Chondrocyte (in vitro differentiated cells): ENCODE measurements around the gene CCDC39. TPM values are rescaled to one million over a fixed set of nuclear protein-coding genes. Genes with fewer than 3 reads are reported as not detected.

Source experiments
- DNase-seq: peaks from one replicate; pipeline ENCODE4 v3.0.0; 2021; ENCODE audit warnings: mixed read lengths, low spot score
- H3K27ac Mint-ChIP-seq: one replicate; pipeline ENCODE4 v1.8.0; 2021; ENCODE audit warnings: mild to moderate bottlenecking, moderate library complexity, mixed read lengths; ENCODE audit not compliant: unreplicated experiment
- H3K27me3 Mint-ChIP-seq: 2 replicates; pipeline ENCODE4 v1.8.0; 2021; ENCODE audit warnings: low read depth, mixed read lengths
- H3K36me3 Mint-ChIP-seq: 2 replicates; pipeline ENCODE4 v1.8.0; 2021; ENCODE audit warnings: low read depth, mixed read lengths
- H3K4me1 Mint-ChIP-seq: 2 replicates; pipeline ENCODE4 v1.8.0; 2021; ENCODE audit warnings: low read depth, mild to moderate bottlenecking, mixed read lengths
- H3K4me3 Mint-ChIP-seq: one replicate; pipeline ENCODE4 v1.8.0; 2021; ENCODE audit warnings: mild to moderate bottlenecking, moderate library complexity, mixed read lengths; ENCODE audit not compliant: unreplicated experiment
- H3K9me3 Mint-ChIP-seq: 2 replicates; pipeline ENCODE4 v1.8.0; 2021; ENCODE audit warnings: low read depth, mixed read lengths
- long read RNA-seq: library from polyadenylated mRNA; stranded (forward); transcript quantifications from one replicate; pipeline ENCODE4 v2.0.0, GENCODE V29; 2021
- total RNA-seq: library from RNA; stranded (reverse); gene quantifications from 3 replicates; pipeline ENCODE4 v1.2.1, GENCODE V29; 2021
- TF ChIP-seq, protein P1 (sequence below): fragments of 200-600 bp; sonication (generic); IDR thresholded peaks from 2 replicates; pipeline ENCODE4 v1.5.0; 2021; ENCODE audit warnings: antibody characterized with exemption, mild to moderate bottlenecking, moderate library complexity

The CCDC39 gene
- total RNA-seq: not detected in 3 replicates
- long read RNA-seq: 0 reads

DNA sequence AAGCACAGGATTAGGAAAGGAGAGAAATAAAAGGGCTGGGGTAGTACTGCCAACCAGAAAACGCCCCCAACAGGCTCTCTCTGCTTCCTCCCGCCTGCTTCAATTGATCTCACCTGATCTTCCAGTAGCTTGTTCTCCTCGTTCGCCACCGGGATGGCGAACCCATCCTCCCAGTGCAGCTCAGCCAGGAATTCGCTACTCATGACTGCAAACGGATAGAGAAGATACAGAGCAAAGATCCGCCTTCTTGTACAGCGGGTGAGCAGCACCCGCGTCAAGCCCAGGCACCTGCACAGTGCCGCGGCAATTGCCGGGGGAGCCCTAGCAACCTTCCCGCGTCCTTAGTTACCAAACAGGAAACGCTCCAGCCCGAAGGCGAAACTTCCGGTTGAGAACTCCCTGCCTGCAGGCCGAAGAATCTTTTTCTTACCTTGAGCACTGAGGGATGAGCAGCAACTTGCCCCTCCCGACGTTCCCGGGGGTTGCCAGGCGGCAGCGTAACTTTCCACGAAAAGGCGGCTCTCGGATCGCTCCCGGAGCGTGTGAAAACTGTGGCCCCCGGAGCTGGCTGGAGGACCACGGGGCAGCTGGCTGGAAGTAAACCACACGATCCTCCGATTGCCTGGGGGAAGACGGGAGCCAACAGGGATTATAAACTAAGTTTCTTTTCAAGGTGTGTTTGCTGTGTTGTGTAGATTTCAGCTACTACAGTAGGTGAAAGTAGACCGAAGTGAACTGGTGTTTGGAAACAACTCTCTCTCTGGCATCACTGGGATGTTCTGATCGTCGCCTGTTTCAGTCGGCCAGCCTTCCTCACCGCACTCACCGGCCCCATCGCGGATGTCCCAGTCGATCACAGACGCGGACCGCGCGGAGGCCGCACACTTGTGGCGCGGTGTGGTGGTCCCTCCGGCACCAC lies at the start of gene CCDC39:
TSS of gene CCDC39 (minus strand) at position 312 of the 919 bp plus-strand sequence. CDS start at position 203, 109 bp downstream.
- TF ChIP-seq, protein P1, sequence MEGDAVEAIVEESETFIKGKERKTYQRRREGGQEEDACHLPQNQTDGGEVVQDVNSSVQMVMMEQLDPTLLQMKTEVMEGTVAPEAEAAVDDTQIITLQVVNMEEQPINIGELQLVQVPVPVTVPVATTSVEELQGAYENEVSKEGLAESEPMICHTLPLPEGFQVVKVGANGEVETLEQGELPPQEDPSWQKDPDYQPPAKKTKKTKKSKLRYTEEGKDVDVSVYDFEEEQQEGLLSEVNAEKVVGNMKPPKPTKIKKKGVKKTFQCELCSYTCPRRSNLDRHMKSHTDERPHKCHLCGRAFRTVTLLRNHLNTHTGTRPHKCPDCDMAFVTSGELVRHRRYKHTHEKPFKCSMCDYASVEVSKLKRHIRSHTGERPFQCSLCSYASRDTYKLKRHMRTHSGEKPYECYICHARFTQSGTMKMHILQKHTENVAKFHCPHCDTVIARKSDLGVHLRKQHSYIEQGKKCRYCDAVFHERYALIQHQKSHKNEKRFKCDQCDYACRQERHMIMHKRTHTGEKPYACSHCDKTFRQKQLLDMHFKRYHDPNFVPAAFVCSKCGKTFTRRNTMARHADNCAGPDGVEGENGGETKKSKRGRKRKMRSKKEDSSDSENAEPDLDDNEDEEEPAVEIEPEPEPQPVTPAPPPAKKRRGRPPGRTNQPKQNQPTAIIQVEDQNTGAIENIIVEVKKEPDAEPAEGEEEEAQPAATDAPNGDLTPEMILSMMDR: no peak
- H3K27ac Mint-ChIP-seq: peak within 1 kb of the TSS; percentile 3
- no peaks in the 10 kb centered on the region for H3K9me3 Mint-ChIP-seq
- H3K27me3 Mint-ChIP-seq: peaks cover 41% of the 10 kb centered on the region
- no peaks in the 10 kb centered on the region for H3K36me3 Mint-ChIP-seq
- peak; percentile 69 for DNase-seq
- H3K4me1 Mint-ChIP-seq: peaks cover 17% of the 10 kb centered on the region
- peak within 1 kb of the TSS; percentile 85 for H3K4me3 Mint-ChIP-seq

DNA sequence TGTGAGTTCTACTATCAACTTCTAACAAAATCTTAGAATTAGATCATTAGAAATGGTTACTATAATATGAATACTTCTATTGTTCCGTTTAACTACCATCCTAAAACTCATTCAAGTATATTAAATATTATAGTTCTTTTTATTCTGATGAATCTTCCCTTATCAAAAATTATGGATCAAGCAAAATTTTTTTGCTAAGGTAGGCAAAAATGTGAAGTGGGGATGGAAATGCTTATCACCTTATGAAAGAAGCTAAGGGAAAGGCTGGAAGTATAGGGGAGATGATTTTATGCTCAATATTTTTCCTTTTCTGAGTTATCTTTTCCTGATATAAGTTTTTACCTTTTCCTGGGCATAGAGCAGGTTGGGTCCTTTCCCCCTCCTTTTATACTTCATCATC lies 40.7 kb upstream of the CCDC39 start:
- H3K4me3 Mint-ChIP-seq: no peak overlapping the region
- H3K9me3 Mint-ChIP-seq: peaks cover 2% of the 10 kb centered on the region
- no peaks in the 10 kb centered on the region for H3K4me1 Mint-ChIP-seq
- no peaks in the 10 kb centered on the region for H3K36me3 Mint-ChIP-seq
- H3K27me3 Mint-ChIP-seq: peaks cover 6% of the 10 kb centered on the region
- H3K27ac Mint-ChIP-seq: no peak overlapping the region
- TF ChIP-seq, protein P1: no peak
- no peak for DNase-seq

DNA sequence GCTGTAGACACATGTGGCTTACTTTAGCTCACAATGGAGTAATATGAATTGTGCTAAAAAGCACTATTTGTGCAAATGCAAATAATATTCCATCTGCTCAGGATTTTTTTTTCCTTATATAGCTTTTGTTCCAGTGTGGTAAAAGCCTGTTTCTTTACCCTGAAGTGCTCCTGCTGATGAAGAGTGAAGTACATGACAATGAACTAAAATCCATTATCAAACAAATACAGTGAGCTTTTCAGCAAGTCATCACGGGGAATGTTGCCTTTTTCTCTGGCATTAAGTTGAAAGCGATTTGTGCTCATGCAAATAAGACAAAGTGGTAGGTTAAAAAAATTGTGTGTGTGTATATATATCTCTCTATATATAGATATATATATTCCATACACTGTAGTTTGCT lies 28.6 kb upstream of the CCDC39 start:
- Mint-ChIP-seq H3K36me3 (no peaks in the 10 kb centered on the region), H3K9me3 (no peaks in the 10 kb centered on the region), H3K27me3 (peaks cover 2% of the 10 kb centered on the region), H3K4me3 (no peak overlapping the region), H3K27ac (no peak overlapping the region), H3K4me1 (no peaks in the 10 kb centered on the region)
- no peak for DNase-seq
- TF ChIP-seq, protein P1: no peak

DNA sequence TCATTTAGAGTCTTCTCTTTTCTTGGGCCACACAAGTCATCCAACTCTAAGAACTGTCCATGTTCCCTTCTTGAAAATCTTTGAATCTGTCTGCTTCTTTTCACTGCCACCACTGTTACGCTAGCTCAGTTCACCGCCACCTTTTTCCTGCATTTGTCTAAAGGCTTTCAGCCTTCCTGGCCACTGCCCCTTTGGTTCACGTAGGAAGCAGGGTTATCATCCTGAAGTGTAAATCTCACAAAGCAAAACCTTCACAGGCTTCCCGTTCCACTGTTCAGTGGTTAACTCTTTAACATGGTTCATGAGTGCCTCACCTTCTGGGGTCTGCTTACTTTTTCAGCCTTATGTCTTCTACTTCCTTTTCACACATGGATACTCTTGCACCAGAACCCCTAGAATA lies 26.3 kb upstream of the CCDC39 start:
- TF ChIP-seq, protein P1: no peak
- DNase-seq: no peak
- Mint-ChIP-seq H3K4me1 (no peaks in the 10 kb centered on the region), H3K36me3 (no peaks in the 10 kb centered on the region), H3K9me3 (no peaks in the 10 kb centered on the region), H3K27me3 (peaks cover 5% of the 10 kb centered on the region), H3K4me3 (no peak overlapping the region), H3K27ac (no peak overlapping the region)

DNA sequence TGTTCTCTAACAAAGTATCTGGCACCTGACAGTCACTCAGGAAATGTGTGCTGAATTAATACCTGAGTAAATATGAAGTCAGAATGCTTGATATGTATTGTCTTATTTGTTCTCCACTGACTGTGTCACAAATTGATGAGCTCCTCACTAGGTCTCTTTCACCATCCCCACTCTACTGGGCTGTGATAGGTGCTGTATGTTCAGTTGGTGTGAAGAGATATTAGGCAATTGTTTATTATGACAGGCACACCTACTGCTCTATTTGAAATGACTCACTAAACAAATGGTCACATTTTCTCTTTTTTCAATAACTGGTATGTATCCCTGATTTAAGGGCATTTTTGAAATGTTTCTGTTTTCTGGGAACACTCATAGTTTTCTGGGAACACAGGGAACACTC lies 25.2 kb upstream of the CCDC39 start:
- no peaks in the 10 kb centered on the region for H3K9me3 Mint-ChIP-seq
- H3K36me3 Mint-ChIP-seq: no peaks in the 10 kb centered on the region
- H3K27ac Mint-ChIP-seq: no peak overlapping the region
- no peaks in the 10 kb centered on the region for H3K4me1 Mint-ChIP-seq
- no peak for DNase-seq
- H3K4me3 Mint-ChIP-seq: no peak overlapping the region
- peaks cover 8% of the 10 kb centered on the region for H3K27me3 Mint-ChIP-seq
- TF ChIP-seq, protein P1: no peak
